GM12864 (cell line): ENCODE results near the gene KCNG2.

Experiments
- DNase-seq: peaks from one replicate; pipeline ENCODE4 v3.0.0-alpha.2; 2011; ENCODE audit warnings: low read depth
- H3K4me3 ChIP-seq: 2 replicates; pipeline ENCODE4 v1.5.1; 2011; ENCODE audit warnings: mild to moderate bottlenecking, low read depth, low read length, control low read depth
- TF ChIP-seq, protein P1 (sequence below): IDR thresholded peaks from 2 replicates; pipeline ENCODE4 v1.5.1; 2011; ENCODE audit warnings: low read depth, mild to moderate bottlenecking, moderate library complexity, low read length, control low read depth, inconsistent platforms; ENCODE audit errors: missing control alignments

Gene KCNG2

DNA sequence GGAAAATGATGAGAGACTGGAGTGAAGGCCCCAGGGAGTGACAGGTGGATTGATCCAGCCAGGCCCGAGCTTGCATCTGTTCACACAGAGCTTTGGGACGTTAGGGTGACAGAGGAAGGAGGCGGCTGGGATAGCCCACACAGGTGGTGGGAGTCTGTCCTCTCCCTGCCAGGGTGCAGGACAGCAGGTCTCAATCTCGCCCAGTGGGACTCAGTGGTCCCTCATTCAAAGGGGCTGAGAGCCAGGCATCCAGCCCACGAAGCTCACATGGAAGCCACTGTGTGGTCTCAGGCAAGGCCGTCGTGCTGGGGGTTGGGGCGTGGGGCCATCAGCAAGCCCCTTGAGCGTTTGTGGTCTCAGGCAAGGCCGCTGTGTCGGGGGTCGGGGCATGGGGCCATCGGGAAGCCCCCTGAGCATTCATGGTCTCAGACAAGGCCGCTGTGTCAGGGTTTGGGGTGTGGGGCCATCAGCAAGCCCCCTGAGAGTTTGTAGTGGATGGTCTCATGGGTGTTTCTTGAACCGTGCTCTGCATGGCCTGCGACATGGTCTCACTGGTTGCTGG lies 8.3 kb downstream of the KCNG2 start:
- no peak overlapping the region for H3K4me3 ChIP-seq
- no peak for DNase-seq
- TF ChIP-seq, protein P1, sequence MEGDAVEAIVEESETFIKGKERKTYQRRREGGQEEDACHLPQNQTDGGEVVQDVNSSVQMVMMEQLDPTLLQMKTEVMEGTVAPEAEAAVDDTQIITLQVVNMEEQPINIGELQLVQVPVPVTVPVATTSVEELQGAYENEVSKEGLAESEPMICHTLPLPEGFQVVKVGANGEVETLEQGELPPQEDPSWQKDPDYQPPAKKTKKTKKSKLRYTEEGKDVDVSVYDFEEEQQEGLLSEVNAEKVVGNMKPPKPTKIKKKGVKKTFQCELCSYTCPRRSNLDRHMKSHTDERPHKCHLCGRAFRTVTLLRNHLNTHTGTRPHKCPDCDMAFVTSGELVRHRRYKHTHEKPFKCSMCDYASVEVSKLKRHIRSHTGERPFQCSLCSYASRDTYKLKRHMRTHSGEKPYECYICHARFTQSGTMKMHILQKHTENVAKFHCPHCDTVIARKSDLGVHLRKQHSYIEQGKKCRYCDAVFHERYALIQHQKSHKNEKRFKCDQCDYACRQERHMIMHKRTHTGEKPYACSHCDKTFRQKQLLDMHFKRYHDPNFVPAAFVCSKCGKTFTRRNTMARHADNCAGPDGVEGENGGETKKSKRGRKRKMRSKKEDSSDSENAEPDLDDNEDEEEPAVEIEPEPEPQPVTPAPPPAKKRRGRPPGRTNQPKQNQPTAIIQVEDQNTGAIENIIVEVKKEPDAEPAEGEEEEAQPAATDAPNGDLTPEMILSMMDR: no peak

DNA sequence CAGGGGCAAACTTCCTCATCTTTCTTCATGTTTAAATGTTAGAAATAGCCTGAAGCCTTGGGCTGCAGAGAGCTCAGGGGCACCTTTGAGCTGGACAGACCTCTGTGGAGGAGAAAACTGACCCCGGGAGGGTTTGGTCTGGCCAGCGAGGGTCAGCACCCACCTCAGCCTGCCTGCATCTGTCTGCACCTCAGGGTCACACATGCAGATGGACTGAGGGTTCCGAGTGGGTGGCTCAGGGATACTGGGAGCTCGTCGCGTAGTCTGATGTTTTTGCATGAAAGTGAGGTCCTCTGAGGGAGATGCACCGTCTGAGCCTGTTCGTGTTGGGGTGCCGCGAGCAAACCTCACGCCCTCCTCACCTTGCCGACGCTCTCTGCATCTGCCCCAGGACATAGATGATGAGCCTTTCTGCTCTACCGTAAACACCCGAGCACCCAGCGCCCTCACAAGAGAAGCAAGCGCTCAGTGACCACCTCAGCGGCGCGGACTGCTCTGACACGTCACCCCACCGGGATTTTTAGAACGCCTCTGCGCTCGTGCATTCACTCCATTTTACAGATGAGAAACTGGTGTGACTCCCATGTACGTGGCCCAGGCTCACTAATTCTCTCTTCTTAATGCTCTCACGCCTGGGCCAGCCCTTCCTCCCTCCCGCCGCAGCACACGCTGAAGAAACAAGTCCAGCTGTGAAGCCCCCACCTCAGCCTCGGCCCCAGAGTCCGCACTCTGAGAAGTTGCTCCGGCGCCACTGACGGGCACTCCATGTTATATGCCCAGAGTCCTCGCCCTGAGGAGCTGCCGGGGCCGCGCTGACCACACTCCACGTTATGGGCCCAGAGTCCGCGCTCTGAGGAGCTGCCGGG lies 9.5 kb downstream of the KCNG2 start:
- TF ChIP-seq, protein P1: no peak
- no peak for DNase-seq
- H3K4me3 ChIP-seq: no peak overlapping the region

GRCh38 chr18:79809482-79810192 lies 11.9 kb downstream of the KCNG2 start:
- no peak for DNase-seq
- H3K4me3 ChIP-seq: no peak overlapping the region
- TF ChIP-seq, protein P1: no peak

DNA sequence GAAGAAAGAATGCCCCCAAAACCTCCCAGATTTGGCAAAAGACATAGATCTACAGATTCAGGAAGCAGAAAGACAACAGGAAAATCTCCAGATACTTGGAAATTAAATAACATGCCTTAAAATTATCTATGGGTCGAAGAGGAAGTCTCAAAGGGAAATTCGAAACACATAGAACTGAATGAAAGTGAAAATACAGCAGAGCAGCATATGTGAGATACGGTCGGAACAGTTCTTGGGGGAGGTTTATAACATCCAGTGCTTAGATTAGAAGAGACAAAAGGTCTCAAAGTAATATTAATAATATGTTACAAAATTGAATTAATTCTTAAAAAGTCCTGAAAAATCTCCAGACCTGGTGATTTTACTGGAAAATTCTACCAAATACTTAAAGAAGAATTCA lies 14.3 kb downstream of the KCNG2 start:
- no peak overlapping the region for H3K4me3 ChIP-seq
- DNase-seq: no peak
- TF ChIP-seq, protein P1: no peak

- DNase-seq: no peak
- TF ChIP-seq, protein P1: no peak
- no peak overlapping the region for H3K4me3 ChIP-seq
Observed at GRCh38 chr18:79814373-79814772, 16.6 kb downstream of the KCNG2 start.

DNA sequence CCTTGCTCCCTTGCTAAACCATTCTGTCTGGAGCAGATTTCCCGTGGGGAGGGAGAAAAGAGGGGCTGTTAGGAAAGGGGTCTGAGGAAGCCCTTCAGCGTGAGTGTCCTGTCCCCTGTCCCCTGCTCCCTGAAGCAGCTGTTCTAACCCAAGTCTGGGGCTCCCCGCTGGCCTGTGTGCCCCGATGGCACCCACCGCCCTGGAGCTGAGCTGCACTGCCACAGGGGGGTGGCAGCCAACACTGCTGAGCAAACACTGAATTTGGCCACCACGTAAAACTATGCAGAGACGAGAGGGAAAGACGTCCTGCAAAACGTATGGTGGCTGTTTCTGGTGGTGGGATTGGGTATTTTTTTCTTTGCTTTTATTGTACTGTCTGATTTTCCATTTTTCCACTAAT lies 17.9 kb downstream of the KCNG2 start:
- no peak overlapping the region for H3K4me3 ChIP-seq
- no peak for DNase-seq
- TF ChIP-seq, protein P1: no peak
